Vagina (tissue), 2 donors: Measurements from ENCODE around the gene RAPGEF6. TPM values are rescaled to one million over a fixed set of nuclear protein-coding genes. Genes with fewer than 3 reads are reported as not detected.

Experiments
- DNase-seq, 2 donors: peaks; one replicate each; pipeline ENCODE4 v3.0.0-alpha.2; 2017; ENCODE audit errors: extremely low spot score in 2 of 2
- H3K27ac ChIP-seq: fragments of 200-600 bp; sonication (generic); one replicate; pipeline ENCODE4 v1.5.1; 2019
- H3K27me3 ChIP-seq: fragments of 200-600 bp; sonication (generic); one replicate; pipeline ENCODE4 v1.5.1; 2019
- H3K36me3 ChIP-seq, 2 donors: fragments of 200-600 bp; sonication (generic); one replicate each; pipeline ENCODE4 v1.5.1; 2017 to 2019
- H3K4me1 ChIP-seq: fragments of 200-600 bp; sonication (generic); one replicate; pipeline ENCODE4 v1.5.1; 2019
- H3K4me3 ChIP-seq, 2 donors: fragments of 200-600 bp; sonication (generic); 1 replicate in 1 of 2; 2 replicates in 1 of 2; pipeline ENCODE4 v1.5.1; 2016 to 2019
- H3K9me3 ChIP-seq: fragments of 200-600 bp; sonication (generic); one replicate; pipeline ENCODE4 v1.5.1; 2019
- POLR2A ChIP-seq, 2 donors: fragments of 450-650 bp; IDR thresholded peaks; one replicate each; pipeline ENCODE4 v1.6.1; 2017; ENCODE audit warnings: antibody characterized with exemption in 2 of 2, mild to moderate bottlenecking in 2 of 2, moderate library complexity in 2 of 2
- POLR2AphosphoS5 ChIP-seq, 2 donors: sonication (generic); formaldehyde crosslinking; IDR thresholded peaks; one replicate each; pipeline ENCODE4 v1.9.0; 2017; ENCODE audit warnings: antibody characterized with exemption in 2 of 2, mild to moderate bottlenecking in 2 of 2, low read depth in 1 of 2; ENCODE audit not compliant: insufficient read depth in 1 of 2
- intact Hi-C: fragments of 100-400 bp; cut with DNase I; formaldehyde crosslinking; loops from one replicate; pipeline ENCODE4 v1.15.1; 2023
- total RNA-seq: library from RNA; depleted of rRNA; stranded (reverse); fragments of >200 nt; gene quantifications from one replicate; pipeline ENCODE4 v1.2.3, GENCODE V29; 2016
- TF ChIP-seq, protein P1 (sequence below), 3 experiments: fragments of 450-650 bp in 2 of 3; fragments of 200-600 bp in 1 of 3; sonication (generic) in 1 of 3; IDR thresholded peaks; one replicate each; pipeline ENCODE4 v1.5.1; 2017 to 2019; ENCODE audit warnings: antibody characterized with exemption in 3 of 3, mild to moderate bottlenecking in 2 of 3, moderate library complexity in 2 of 3

Gene RAPGEF6
- total RNA-seq, 1 donor from 2014 or later = 19.2 TPM

DNA sequence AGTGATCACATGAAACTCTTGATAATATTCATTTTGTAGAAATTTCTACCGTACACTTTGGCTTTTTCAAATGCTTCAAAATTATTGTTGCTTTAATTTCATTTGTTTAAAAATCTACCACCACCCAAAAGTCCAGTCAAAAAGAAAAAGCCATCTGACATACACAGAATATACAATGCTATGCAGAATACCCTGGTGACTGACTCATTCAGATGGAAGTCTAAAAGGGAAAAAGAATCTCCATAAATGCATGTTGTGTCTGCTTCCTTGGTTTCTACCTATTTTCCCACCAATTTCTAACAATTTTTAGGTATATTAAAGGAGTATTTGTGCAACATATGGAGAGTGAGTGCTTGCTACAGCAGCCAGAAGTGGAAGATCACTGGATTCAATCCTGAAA lies 9.3 kb upstream of the RAPGEF6 start:
- Histone ChIP-seq H3K4me1 (no peaks in the 10 kb centered on the region), H3K27ac (no peak overlapping the region), H3K4me3 (no peak overlapping the region), H3K9me3 (no peaks in the 10 kb centered on the region), H3K36me3 (peaks cover 0 to 6% of the 10 kb centered on the region in 2 donors), H3K27me3 (no peaks in the 10 kb centered on the region)
- no peak for TF ChIP-seq POLR2A (IDR thresholded peaks at IDR 0.05)
- TF ChIP-seq, protein P1, sequence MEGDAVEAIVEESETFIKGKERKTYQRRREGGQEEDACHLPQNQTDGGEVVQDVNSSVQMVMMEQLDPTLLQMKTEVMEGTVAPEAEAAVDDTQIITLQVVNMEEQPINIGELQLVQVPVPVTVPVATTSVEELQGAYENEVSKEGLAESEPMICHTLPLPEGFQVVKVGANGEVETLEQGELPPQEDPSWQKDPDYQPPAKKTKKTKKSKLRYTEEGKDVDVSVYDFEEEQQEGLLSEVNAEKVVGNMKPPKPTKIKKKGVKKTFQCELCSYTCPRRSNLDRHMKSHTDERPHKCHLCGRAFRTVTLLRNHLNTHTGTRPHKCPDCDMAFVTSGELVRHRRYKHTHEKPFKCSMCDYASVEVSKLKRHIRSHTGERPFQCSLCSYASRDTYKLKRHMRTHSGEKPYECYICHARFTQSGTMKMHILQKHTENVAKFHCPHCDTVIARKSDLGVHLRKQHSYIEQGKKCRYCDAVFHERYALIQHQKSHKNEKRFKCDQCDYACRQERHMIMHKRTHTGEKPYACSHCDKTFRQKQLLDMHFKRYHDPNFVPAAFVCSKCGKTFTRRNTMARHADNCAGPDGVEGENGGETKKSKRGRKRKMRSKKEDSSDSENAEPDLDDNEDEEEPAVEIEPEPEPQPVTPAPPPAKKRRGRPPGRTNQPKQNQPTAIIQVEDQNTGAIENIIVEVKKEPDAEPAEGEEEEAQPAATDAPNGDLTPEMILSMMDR (IDR thresholded peaks at IDR 0.05) = no peak
- no peak for TF ChIP-seq POLR2AphosphoS5 (IDR thresholded peaks at IDR 0.05; ENCODE audit: insufficient read depth in 1 of 2, low read depth in 1 of 2)
- intact Hi-C loops = no loop called here
- no peak for DNase-seq

- H3K4me1 ChIP-seq = peaks cover under 1% of the 10 kb centered on the region
- DNase-seq = no peak
- H3K9me3 ChIP-seq = no peaks in the 10 kb centered on the region
- H3K36me3 ChIP-seq = peaks cover 0 to 6% of the 10 kb centered on the region in 2 donors
- H3K27ac ChIP-seq = no peak overlapping the region
- H3K4me3 ChIP-seq = no peak overlapping the region
- no peaks in the 10 kb centered on the region for H3K27me3 ChIP-seq
- no peak for TF ChIP-seq POLR2A (IDR thresholded peaks at IDR 0.05)
- intact Hi-C loops = no loop called here
Measured at GRCh38 chr5:131641494-131641893, 6.5 kb upstream of the RAPGEF6 start.

GRCh38 chr5:131640043-131640856 lies 5.2 kb upstream of the RAPGEF6 start:
- Histone ChIP-seq H3K36me3 (peaks cover 0 to 6% of the 10 kb centered on the region in 2 donors), H3K27ac (no peak overlapping the region), H3K9me3 (no peaks in the 10 kb centered on the region), H3K4me1 (peaks cover 8% of the 10 kb centered on the region), H3K4me3 (no peak overlapping the region), H3K27me3 (no peaks in the 10 kb centered on the region)
- TF ChIP-seq, protein P1 (IDR thresholded peaks at IDR 0.05) = no peak
- TF ChIP-seq POLR2A (IDR thresholded peaks at IDR 0.05) (no peak), POLR2AphosphoS5 (IDR thresholded peaks at IDR 0.05; ENCODE audit: insufficient read depth in 1 of 2, low read depth in 1 of 2) (no peak)
- intact Hi-C loops = no loop called here
- no peak for DNase-seq

GRCh38 chr5:131639148-131639547 lies 4.1 kb upstream of the RAPGEF6 start:
- Histone ChIP-seq H3K4me1 (peaks cover 9% of the 10 kb centered on the region), H3K36me3 (no peaks in the 10 kb centered on the region), H3K9me3 (no peaks in the 10 kb centered on the region), H3K27ac (no peak overlapping the region), H3K4me3 (no peak overlapping the region), H3K27me3 (no peaks in the 10 kb centered on the region)
- intact Hi-C loops = no loop called here
- DNase-seq = no peak
- TF ChIP-seq POLR2A (IDR thresholded peaks at IDR 0.05) (no peak), POLR2AphosphoS5 (IDR thresholded peaks at IDR 0.05; ENCODE audit: insufficient read depth in 1 of 2, low read depth in 1 of 2) (no peak)
- TF ChIP-seq, protein P1 (IDR thresholded peaks at IDR 0.05) = no peak

GRCh38 chr5:131637694-131638093 lies 2.7 kb upstream of the RAPGEF6 start:
- TF ChIP-seq POLR2A (IDR thresholded peaks at IDR 0.05) (no peak), POLR2AphosphoS5 (IDR thresholded peaks at IDR 0.05; ENCODE audit: insufficient read depth in 1 of 2, low read depth in 1 of 2) (no peak)
- TF ChIP-seq, protein P1 (IDR thresholded peaks at IDR 0.05) = no peak
- intact Hi-C loops = no loop called here
- H3K4me1 ChIP-seq = peaks cover 23% of the 10 kb centered on the region

More at GRCh38 chr5:131637694-131638093, 2.7 kb upstream of the RAPGEF6 start:
- Histone ChIP-seq H3K27me3 (no peaks in the 10 kb centered on the region), H3K9me3 (no peaks in the 10 kb centered on the region), H3K4me3 (no peak overlapping the region), H3K27ac (no peak overlapping the region), H3K36me3 (no peaks in the 10 kb centered on the region)
- DNase-seq = no peak
